Erythroblast (primary cell): Measurements from ENCODE around the gene BMPR1B.

Experiments
- GATA1 ChIP-seq: IDR thresholded peaks from 2 replicates; pipeline ENCODE4 v1.6.1; 2011; ENCODE audit warnings: low read depth, mild to moderate bottlenecking, control low read depth, low read length, moderate library complexity
- POLR2A ChIP-seq: IDR thresholded peaks from 2 replicates; pipeline ENCODE4 v1.6.1; 2011; ENCODE audit warnings: mild to moderate bottlenecking, low read length

GRCh38 chr4:94890579-94890978, 132.8 kb downstream of the BMPR1B start:
- TF ChIP-seq POLR2A: no peak
- no peak for TF ChIP-seq GATA1
